22Rv1 (cell line): ENCODE data around the gene SYCP1.

Experiments
- ZFX ChIP-seq: fragments of 450-650 bp; IDR thresholded peaks from 2 replicates; pipeline ENCODE4 v1.6.1; 2017; ENCODE audit warnings: antibody characterized with exemption, borderline replicate concordance
- TF ChIP-seq, protein P1 (sequence below): fragments of 450-650 bp; IDR thresholded peaks from 2 replicates; pipeline ENCODE4 v1.5.1; 2017; ENCODE audit warnings: mild to moderate bottlenecking

DNA sequence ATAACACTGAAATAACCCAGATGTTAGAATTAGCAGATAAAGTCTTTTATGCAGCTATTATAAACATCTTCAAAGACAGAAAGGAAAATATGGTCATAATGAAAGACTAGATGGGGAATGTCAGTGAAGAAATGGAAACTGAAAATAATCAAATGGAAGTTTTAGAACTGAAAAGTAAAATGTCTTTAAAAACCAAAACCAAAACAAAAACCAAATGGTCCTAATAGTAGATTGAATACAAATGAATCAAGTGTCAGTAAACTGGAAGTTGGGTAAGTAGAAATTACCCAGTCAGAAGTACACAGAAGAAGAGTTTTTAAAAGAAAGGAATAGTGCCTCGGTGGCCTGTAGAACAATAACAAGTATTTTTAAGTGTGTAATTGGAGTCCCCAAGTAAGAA lies 72.7 kb downstream of the SYCP1 start:
- TF ChIP-seq, protein P1, sequence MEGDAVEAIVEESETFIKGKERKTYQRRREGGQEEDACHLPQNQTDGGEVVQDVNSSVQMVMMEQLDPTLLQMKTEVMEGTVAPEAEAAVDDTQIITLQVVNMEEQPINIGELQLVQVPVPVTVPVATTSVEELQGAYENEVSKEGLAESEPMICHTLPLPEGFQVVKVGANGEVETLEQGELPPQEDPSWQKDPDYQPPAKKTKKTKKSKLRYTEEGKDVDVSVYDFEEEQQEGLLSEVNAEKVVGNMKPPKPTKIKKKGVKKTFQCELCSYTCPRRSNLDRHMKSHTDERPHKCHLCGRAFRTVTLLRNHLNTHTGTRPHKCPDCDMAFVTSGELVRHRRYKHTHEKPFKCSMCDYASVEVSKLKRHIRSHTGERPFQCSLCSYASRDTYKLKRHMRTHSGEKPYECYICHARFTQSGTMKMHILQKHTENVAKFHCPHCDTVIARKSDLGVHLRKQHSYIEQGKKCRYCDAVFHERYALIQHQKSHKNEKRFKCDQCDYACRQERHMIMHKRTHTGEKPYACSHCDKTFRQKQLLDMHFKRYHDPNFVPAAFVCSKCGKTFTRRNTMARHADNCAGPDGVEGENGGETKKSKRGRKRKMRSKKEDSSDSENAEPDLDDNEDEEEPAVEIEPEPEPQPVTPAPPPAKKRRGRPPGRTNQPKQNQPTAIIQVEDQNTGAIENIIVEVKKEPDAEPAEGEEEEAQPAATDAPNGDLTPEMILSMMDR, result no peak
- TF ChIP-seq ZFX, result no peak
